Ovary (tissue), 9 donors: ENCODE data around the gene PURA. TPM values are rescaled to one million over a fixed set of nuclear protein-coding genes. Genes with fewer than 3 reads are reported as not detected.
"Not testable (repeated sequence)": the region's sequence is repeated elsewhere in the genome, so short reads cannot be mapped to it uniquely, and the experiment has no call there.

ENCODE experiments used
- DNase-seq, 5 donors: peaks; one replicate each; pipeline ENCODE4 v3.0.0-alpha.2; 2019 to 2020
- H3K27ac ChIP-seq, 2 donors: fragments of 200-600 bp; one replicate each; pipeline versions ENCODE4 v1.5.1 to v1.8.0; 2019 to 2022
- H3K27me3 ChIP-seq: fragments of 200-600 bp; one replicate; pipeline ENCODE4 v1.8.0; 2022
- H3K36me3 ChIP-seq: fragments of 200-600 bp; sonication (generic); one replicate; pipeline ENCODE4 v1.5.1; 2019
- H3K4me1 ChIP-seq: one replicate; pipeline ENCODE4 v1.8.1; 2013; ENCODE audit warnings: mild to moderate bottlenecking, moderate library complexity; ENCODE audit not compliant: insufficient read depth
- H3K4me3 ChIP-seq: fragments of 200-600 bp; sonication (generic); one replicate; pipeline ENCODE4 v1.5.1; 2017
- H3K9me3 ChIP-seq, 2 donors: fragments of 200-600 bp in 1 of 2; sonication (generic) in 1 of 2; one replicate each; pipeline versions ENCODE4 v1.5.1 to v1.8.1; 2013 to 2019; ENCODE audit warnings: mild to moderate bottlenecking in 1 of 2, moderate library complexity in 1 of 2
- CTCF ChIP-seq, 3 donors: fragments of 450-650 bp in 2 of 3; fragments of 200-600 bp in 1 of 3; IDR thresholded peaks; one replicate each; pipeline versions ENCODE4 v1.5.1 to v1.8.0; 2016 to 2022; ENCODE audit warnings: antibody characterized with exemption in 3 of 3, mild to moderate bottlenecking in 1 of 3
- EP300 ChIP-seq: sonication (generic); formaldehyde crosslinking; IDR thresholded peaks from one replicate; pipeline ENCODE4 v1.6.1; 2017; ENCODE audit warnings: antibody characterized with exemption
- POLR2A ChIP-seq: fragments of 450-650 bp; IDR thresholded peaks from one replicate; pipeline ENCODE4 v1.6.1; 2017; ENCODE audit warnings: antibody characterized with exemption, mild to moderate bottlenecking, moderate library complexity
- WGBS, 3 donors: extraction: QIAGEN DNeasy Blood & Tissue Kit in 1 of 3; methylation state at CpG; one replicate each; pipeline versions ENCODE4 v1.1.5 to v1.1.7; 2013 to 2017; 5-methylcytosine and 5-hydroxymethylcytosine counted together
- intact Hi-C, 4 donors: fragments of 100-400 bp; cut with DNase I; formaldehyde crosslinking; loops; one replicate each; pipeline versions ENCODE4 v1.11.0 to v1.15.1; 2022 to 2023
- polyA plus RNA-seq, 2 donors: library from polyadenylated mRNA; stranded (reverse); fragments of 200-250 nt in 1 of 2; fragments of 350-450 nt in 1 of 2; fragmentation: Illumina TruSeq in 1 of 2; extraction: RNeasy Lipid Tissue Mini Kit (QIAGEN cat#74804) in 1 of 2; gene quantifications; one replicate each; pipeline ENCODE4 v1.2.3, GENCODE V29; 2013 to 2014
- total RNA-seq, 7 donors: library from RNA; depleted of rRNA in 2 of 7; stranded (reverse); fragments of >200 nt in 2 of 7; fragmentation: NEBNext Ultra II Directional in 3 of 7; extraction: Animal tissue kit (Norgen Biotek cat#: 25700) in 3 of 7; gene quantifications; one replicate each; pipeline versions ENCODE4 v1.1.0 to v1.2.4, GENCODE V29; 2016 to 2023
- donor health status: DM: no; HTN: no; CAD: no; lungs with moderate emphysema.
- donor health status: DM: no; HTN: no; CAD: no.
- donor health status: Bipolar disorder and iron deficiency.
- donor health status: DM: yes; HTN: yes; CAD: no.
- donor health status: DM: no; HTN: no; CAD: no.
- donor health status: DM: yes; HTN: yes; CAD: no.

PURA gene
- total and polyA plus RNA-seq, 9 donors: 6.3 to 35.5 (median 26.1) TPM

- no peak for TF ChIP-seq EP300
- no peak for TF ChIP-seq CTCF (IDR thresholded peaks at IDR 0.05)
- no peak for TF ChIP-seq POLR2A
- Histone ChIP-seq H3K27ac (no peak overlapping the region), H3K36me3 (no peaks in the 10 kb centered on the region), H3K4me1 (no peaks in the 10 kb centered on the region), H3K27me3 (no peaks in the 10 kb centered on the region), H3K9me3 (no peaks in the 10 kb centered on the region), H3K4me3 (no peak overlapping the region)
- intact Hi-C loops: loop anchor here in 3 of 4 donors (5.0 to 10.0 kb wide), 2 partner anchors 72 to 369 kb away; no protein-coding TSS in a partner anchor
- 54 to 74% (median 73%) methylated on average over 8 of the region's 8 CpGs for WGBS, 3 donors
- DNase-seq: no peak
Measured at GRCh38 chr5:140153905-140154304, 40.0 kb downstream of the PURA start.

- not testable (repeated sequence) for H3K4me1 ChIP-seq, H3K27me3 ChIP-seq, H3K27ac ChIP-seq, H3K36me3 ChIP-seq, H3K9me3 ChIP-seq, DNase-seq, H3K4me3 ChIP-seq
- WGBS, 3 donors: 85 to 92% (median 90%) methylated on average over 21 of the region's 21 CpGs
- intact Hi-C loops: loop anchor here (5.0 to 10.0 kb wide), 3 partner anchors 73 to 370 kb away; no protein-coding TSS in a partner anchor
Measured at GRCh38 chr5:140154710-140155381, 40.9 kb downstream of the PURA start.

GRCh38 chr5:140157032-140157781 lies 43.3 kb downstream of the PURA start:
- DNase-seq: peak; percentile 79 to 92 (median 91)
- TF ChIP-seq CTCF (IDR thresholded peaks at IDR 0.05): peak; percentile 83 to 89 (median 89)
- TF ChIP-seq EP300: no peak
- TF ChIP-seq POLR2A: no peak
- H3K4me1 ChIP-seq: no peaks in the 10 kb centered on the region
- H3K27me3 ChIP-seq: no peaks in the 10 kb centered on the region
- H3K27ac ChIP-seq: no peak overlapping the region
- H3K9me3 ChIP-seq: no peaks in the 10 kb centered on the region
- 2 to 4% (median 2%) methylated on average over 30 of the region's 30 CpGs for WGBS, 3 donors
- intact Hi-C loops: loop anchor here (2.0 to 10.0 kb wide), 3 partner anchors 84 to 372 kb away; no protein-coding TSS in a partner anchor
- H3K4me3 ChIP-seq: peak overlapping the region; percentile 14
- no peaks in the 10 kb centered on the region for H3K36me3 ChIP-seq

- intact Hi-C loops: loop anchor here (5.0 to 10.0 kb wide), 2 partner anchors 372 to 374 kb away; no protein-coding TSS in a partner anchor
- H3K4me1 ChIP-seq: no peaks in the 10 kb centered on the region
- H3K27me3 ChIP-seq: no peaks in the 10 kb centered on the region
- TF ChIP-seq CTCF (IDR thresholded peaks at IDR 0.05) (no peak), POLR2A (no peak), EP300 (no peak)
- H3K4me3 ChIP-seq: no peak overlapping the region
- H3K27ac ChIP-seq: no peak overlapping the region
- DNase-seq: no peak
- H3K9me3 ChIP-seq: no peaks in the 10 kb centered on the region
- 73 to 78% (median 77%) methylated on average over 7 of the region's 7 CpGs for WGBS, 3 donors
- no peaks in the 10 kb centered on the region for H3K36me3 ChIP-seq
Measured at GRCh38 chr5:140159014-140159927, 45.4 kb downstream of the PURA start.
